Adrenal gland (tissue), 5 donors: ENCODE measurements around the gene PEX10.

Experiments
- CTCF ChIP-seq, 6 experiments: fragments of 450-650 bp in 4 of 6; fragments of 200-600 bp in 2 of 6; sonication (generic) in 1 of 6; IDR thresholded peaks; 1 replicate in 5 of 6; 2 replicates in 1 of 6; pipeline versions ENCODE4 v1.5.1 to v1.8.0; 2016 to 2021; ENCODE audit warnings: antibody characterized with exemption in 6 of 6, mild to moderate bottlenecking in 2 of 6, moderate library complexity in 1 of 6
- POLR2A ChIP-seq, 2 donors: fragments of 450-650 bp; IDR thresholded peaks; one replicate each; pipeline ENCODE4 v1.6.1; 2017; ENCODE audit warnings: antibody characterized with exemption in 2 of 2, mild to moderate bottlenecking in 2 of 2, moderate library complexity in 1 of 2
- donor health status: DM: no; HTN: no; CAD: no.

- no peak for TF ChIP-seq CTCF (IDR thresholded peaks at IDR 0.05)
- no peak for TF ChIP-seq POLR2A (IDR thresholded peaks at IDR 0.05)
Observed at GRCh38 chr1:2460996-2461751, 48.8 kb upstream of the PEX10 start.
